H1 (cell line): ENCODE data around the gene LCAT. TPM values are rescaled to one million over a fixed set of nuclear protein-coding genes. Genes with fewer than 3 reads are reported as not detected.

Experiments
- SIX5 ChIP-seq: IDR thresholded peaks from 2 replicates; pipeline ENCODE4 v1.6.1; 2011; ENCODE audit warnings: mild to moderate bottlenecking, low read depth, low read length
- polyA plus RNA-seq, 7 experiments: library from polyadenylated mRNA; depleted of rRNA in 3 of 7; stranded (reverse) in 5 of 7; unstranded in 2 of 7; fragments of >200 nt in 5 of 7; fragments of 200-250 nt in 2 of 7; gene quantifications; 1 replicate in 5 of 7; 2 replicates in 1 of 7; 4 replicates in 1 of 7; pipeline versions ENCODE4 v1.2.1 to v1.2.3, GENCODE V29; 2011 to 2013; ENCODE audit warnings: missing spikeins in 2 of 7, mixed read lengths in 2 of 7
- total RNA-seq: library from RNA; stranded (reverse); fragmentation: NEBNext Ultra II Directional; extraction: Animal tissue kit (Norgen Biotek cat#: 25700); gene quantifications from 2 replicates; pipeline ENCODE4 v1.2.1, GENCODE V29; 2021

LCAT gene
- total and polyA plus RNA-seq, 2 of the 8 experiments (the other 6 are each of a cell fraction or from before 2014, with no cell fraction given) = 9.4 to 19.6 TPM

DNA sequence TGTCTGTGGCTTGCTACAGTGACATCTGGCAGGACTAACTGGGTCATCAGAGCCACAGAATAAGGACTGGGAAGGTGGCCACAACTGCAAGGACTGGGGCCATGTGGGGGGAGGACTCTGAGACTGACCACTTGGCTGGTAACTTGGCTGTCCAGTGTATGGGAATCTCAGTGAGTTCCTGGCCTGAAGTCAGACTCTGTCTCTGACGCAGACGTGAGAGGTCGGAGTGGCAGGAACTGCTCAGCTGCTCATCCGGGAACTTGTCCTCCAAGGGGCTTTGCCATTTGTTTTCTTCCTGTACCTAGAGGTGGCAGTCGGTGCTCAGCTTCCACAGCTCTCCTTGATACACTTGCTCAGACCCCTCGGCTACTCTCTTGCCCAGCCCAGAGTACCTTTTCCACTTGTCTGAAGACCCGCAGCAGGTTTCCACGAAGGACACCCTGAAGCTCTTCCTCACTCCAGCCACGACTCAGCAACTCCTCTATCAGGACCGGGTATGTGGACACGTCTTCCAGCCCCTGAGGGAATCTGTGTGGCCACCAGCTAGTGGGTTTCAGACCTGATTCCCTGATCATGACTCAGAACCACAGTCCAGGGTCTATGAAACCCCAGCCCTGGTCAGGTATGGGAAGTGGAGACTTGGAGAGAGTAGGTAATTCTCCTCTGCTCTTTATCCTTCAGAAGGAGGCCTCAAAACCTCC is 43.7 kb upstream of the LCAT start (continued):
- TF ChIP-seq SIX5 = no peak
